ENCODE results near the gene TIMM21. TPM values are rescaled to one million over a fixed set of nuclear protein-coding genes. Genes with fewer than 3 reads are reported as not detected.

Gene TIMM21
- total RNA-seq, 1 donor from 2014 or later, result 27.5 TPM

- no peak overlapping the region for H3K27ac Mint-ChIP-seq
- no peak for DNase-seq (ENCODE audit: low spot score, unreplicated experiment)
These were observed 4.5 kb downstream of the TIMM21 start for GRCh38 chr18:74152857-74153256.

GRCh38 chr18:74153377-74153776 is 5.1 kb downstream of the TIMM21 start:
- Mint-ChIP-seq H3K27ac (no peak overlapping the region), H3K9me3 (ENCODE audit: low read depth) (no peaks in the 10 kb centered on the region), H3K4me1 (ENCODE audit: low read depth) (peaks cover 12% of the 10 kb centered on the region), H3K27me3 (no peaks in the 10 kb centered on the region), H3K4me3 (ENCODE audit: low read depth) (no peak overlapping the region), H3K36me3 (ENCODE audit: insufficient read depth) (peaks cover 6% of the 10 kb centered on the region)
- no peak for DNase-seq (ENCODE audit: low spot score, unreplicated experiment)
- no peak for TF ChIP-seq CTCF (IDR thresholded peaks at IDR 0.05; ENCODE audit: unreplicated experiment)

More at GRCh38 chr18:74152857-74153256, 4.5 kb downstream of the TIMM21 start:
- Mint-ChIP-seq H3K9me3 (ENCODE audit: low read depth) (no peaks in the 10 kb centered on the region), H3K27me3 (no peaks in the 10 kb centered on the region), H3K4me1 (ENCODE audit: low read depth) (peaks cover 13% of the 10 kb centered on the region), H3K36me3 (ENCODE audit: insufficient read depth) (peaks cover 4% of the 10 kb centered on the region), H3K4me3 (ENCODE audit: low read depth) (no peak overlapping the region)
- no peak for TF ChIP-seq CTCF (IDR thresholded peaks at IDR 0.05; ENCODE audit: unreplicated experiment)

GRCh38 chr18:74153793-74154192 is 5.5 kb downstream of the TIMM21 start:
- no peak for DNase-seq (ENCODE audit: low spot score, unreplicated experiment)
- Mint-ChIP-seq H3K4me1 (ENCODE audit: low read depth) (peaks cover 9% of the 10 kb centered on the region), H3K36me3 (ENCODE audit: insufficient read depth) (peaks cover 6% of the 10 kb centered on the region), H3K27me3 (no peaks in the 10 kb centered on the region), H3K4me3 (ENCODE audit: low read depth) (no peak overlapping the region), H3K27ac (no peak overlapping the region), H3K9me3 (ENCODE audit: low read depth) (no peaks in the 10 kb centered on the region)
- TF ChIP-seq CTCF (IDR thresholded peaks at IDR 0.05; ENCODE audit: unreplicated experiment), result no peak

- no peak for TF ChIP-seq CTCF (IDR thresholded peaks at IDR 0.05; ENCODE audit: unreplicated experiment)
- Mint-ChIP-seq H3K4me1 (ENCODE audit: low read depth) (peaks cover 3% of the 10 kb centered on the region), H3K27ac (no peak overlapping the region), H3K36me3 (ENCODE audit: insufficient read depth) (peaks cover 6% of the 10 kb centered on the region), H3K27me3 (no peaks in the 10 kb centered on the region), H3K9me3 (ENCODE audit: low read depth) (no peaks in the 10 kb centered on the region), H3K4me3 (ENCODE audit: low read depth) (no peak overlapping the region)
- no peak for DNase-seq (ENCODE audit: low spot score, unreplicated experiment)
These were observed 6.4 kb downstream of the TIMM21 start for GRCh38 chr18:74154716-74155115.

- H3K27me3 Mint-ChIP-seq, result no peaks in the 10 kb centered on the region
- no peaks in the 10 kb centered on the region for H3K4me1 Mint-ChIP-seq (ENCODE audit: low read depth)
- H3K36me3 Mint-ChIP-seq (ENCODE audit: insufficient read depth), result peaks cover 6% of the 10 kb centered on the region
- H3K9me3 Mint-ChIP-seq (ENCODE audit: low read depth), result no peaks in the 10 kb centered on the region
- no peak for TF ChIP-seq CTCF (IDR thresholded peaks at IDR 0.05; ENCODE audit: unreplicated experiment)
- H3K4me3 Mint-ChIP-seq (ENCODE audit: low read depth), result no peak overlapping the region
- DNase-seq (ENCODE audit: low spot score, unreplicated experiment), result no peak
- H3K27ac Mint-ChIP-seq, result no peak overlapping the region
These were observed 7.0 kb downstream of the TIMM21 start for GRCh38 chr18:74155276-74155675.
